ENCODE results near the gene UBE2J2. TPM values are rescaled to one million over a fixed set of nuclear protein-coding genes. Genes with fewer than 3 reads are reported as not detected.

UBE2J2 gene
- total RNA-seq, 1 experiment from 2014 or later = 54.2 TPM

GRCh38 chr1:1225238-1225845 lies 48.3 kb downstream of the UBE2J2 start:
- no peaks in the 10 kb centered on the region for H3K9me3 ChIP-seq (ENCODE audit: insufficient read depth, low read depth)
- peaks cover 27% of the 10 kb centered on the region for H4K20me1 ChIP-seq (ENCODE audit: insufficient read depth)
- no peak overlapping the region for H3K27ac ChIP-seq
- ChIA-PET POLR2A (ENCODE audit: unreplicated experiment) (no interaction called here), CTCF (no interaction called here)
- DNase-seq = no peak
- peaks cover 6% of the 10 kb centered on the region for H3K4me1 ChIP-seq (replicated peaks; ENCODE audit: insufficient read depth)
- intact Hi-C loops (cut with micrococcal nuclease; ENCODE audit: unreplicated experiment) = no loop called here
- H3K4me3 ChIP-seq = no peak overlapping the region
- no peaks in the 10 kb centered on the region for H3F3A ChIP-seq (ENCODE audit: insufficient read depth, low read depth)
- no peak overlapping the region for H2AFZ ChIP-seq
- no peaks in the 10 kb centered on the region; the same call in 1 of the 2 replicates for H3K36me3 ChIP-seq (ENCODE audit: low read depth)
- H3K4me2 ChIP-seq = no peak overlapping the region
- TF ChIP-seq EZH2 (IDR thresholded peaks at IDR 0.05; ENCODE audit: low read depth) = no peak
- no peak for TF ChIP-seq CTCF (conservative IDR thresholded peaks at IDR 0.05)
- BruUV-seq (replicated peaks) = no TSS peak
- H3K9me2 ChIP-seq (ENCODE audit: insufficient read depth) = no peaks in the 10 kb centered on the region
- H3K79me2 ChIP-seq (ENCODE audit: low read depth) = peaks cover 41% of the 10 kb centered on the region
- H3K27me3 ChIP-seq (ENCODE audit: insufficient read depth, low read depth) = no peaks in the 10 kb centered on the region

- BruUV-seq (replicated peaks) = no TSS peak
- DNase-seq = no peak
- Histone ChIP-seq H3K79me2 (ENCODE audit: low read depth) (peaks cover 26% of the 10 kb centered on the region), H3K4me2 (no peak overlapping the region), H3K4me3 (no peak overlapping the region), H3F3A (ENCODE audit: insufficient read depth, low read depth) (no peaks in the 10 kb centered on the region), H3K9me2 (ENCODE audit: insufficient read depth) (no peaks in the 10 kb centered on the region), H3K9me3 (ENCODE audit: insufficient read depth, low read depth) (no peaks in the 10 kb centered on the region), H3K27ac (no peak overlapping the region), H4K20me1 (ENCODE audit: insufficient read depth) (peaks cover 17% of the 10 kb centered on the region), H3K27me3 (ENCODE audit: insufficient read depth, low read depth) (no peaks in the 10 kb centered on the region), H2AFZ (no peak overlapping the region), H3K4me1 (replicated peaks; ENCODE audit: insufficient read depth) (no peaks in the 10 kb centered on the region), H3K36me3 (ENCODE audit: low read depth) (no peaks in the 10 kb centered on the region; the same call in 1 of the 2 replicates)
- TF ChIP-seq CTCF (conservative IDR thresholded peaks at IDR 0.05) (no peak), EZH2 (IDR thresholded peaks at IDR 0.05; ENCODE audit: low read depth) (no peak)
- CTCF ChIA-PET = no interaction called here
- intact Hi-C loops (cut with micrococcal nuclease; ENCODE audit: unreplicated experiment) = no loop called here
- POLR2A ChIA-PET (ENCODE audit: unreplicated experiment) = no interaction called here
Measured at GRCh38 chr1:1223891-1224290, 49.8 kb downstream of the UBE2J2 start.

- CTCF ChIA-PET = no interaction called here
Measured at GRCh38 chr1:1223321-1223720, 50.3 kb downstream of the UBE2J2 start.

More at GRCh38 chr1:1223321-1223720, 50.3 kb downstream of the UBE2J2 start:
- TF ChIP-seq CTCF (conservative IDR thresholded peaks at IDR 0.05) (no peak), EZH2 (IDR thresholded peaks at IDR 0.05; ENCODE audit: low read depth) (no peak)
- DNase-seq = no peak
- Histone ChIP-seq H3K4me2 (no peak overlapping the region), H4K20me1 (ENCODE audit: insufficient read depth) (peaks cover 13% of the 10 kb centered on the region), H3K79me2 (ENCODE audit: low read depth) (peaks cover 21% of the 10 kb centered on the region), H3K27ac (no peak overlapping the region), H3F3A (ENCODE audit: insufficient read depth, low read depth) (peaks cover 4% of the 10 kb centered on the region; the same call in 1 of the 2 replicates), H2AFZ (no peak overlapping the region), H3K4me3 (no peak overlapping the region), H3K27me3 (ENCODE audit: insufficient read depth, low read depth) (no peaks in the 10 kb centered on the region), H3K36me3 (ENCODE audit: low read depth) (no peaks in the 10 kb centered on the region; the same call in 1 of the 2 replicates), H3K9me3 (ENCODE audit: insufficient read depth, low read depth) (no peaks in the 10 kb centered on the region), H3K9me2 (ENCODE audit: insufficient read depth) (no peaks in the 10 kb centered on the region), H3K4me1 (replicated peaks; ENCODE audit: insufficient read depth) (no peaks in the 10 kb centered on the region)
- intact Hi-C loops (cut with micrococcal nuclease; ENCODE audit: unreplicated experiment) = no loop called here
- POLR2A ChIA-PET (ENCODE audit: unreplicated experiment) = no interaction called here
- BruUV-seq (replicated peaks) = no TSS peak

Measured in PC-9 (cell line).